Smooth muscle cell (in vitro differentiated cells): ENCODE data around the gene AIFM1. TPM values are rescaled to one million over a fixed set of nuclear protein-coding genes. Genes with fewer than 3 reads are reported as not detected.

Experiments used
- DNase-seq: peaks from one replicate; lab custom pipeline; 2025; ENCODE audit not compliant: unreplicated experiment; lab: John Stamatoyannopoulos, UW
- H2AFZ ChIP-seq: fragments of 200-600 bp; sonication (generic); 2 replicates; pipeline ENCODE4 v1.6.0; 2016; ENCODE audit warnings: antibody characterized with exemption, low read depth, mild to moderate bottlenecking
- H3F3A ChIP-seq: fragments of 200-600 bp; sonication (generic); 2 replicates; pipeline ENCODE4 v1.6.0; 2017; ENCODE audit warnings: antibody characterized with exemption, low read depth
- H3K27ac ChIP-seq: fragments of 200-600 bp; sonication (generic); 2 replicates; pipeline ENCODE4 v1.5.1; 2016; ENCODE audit warnings: low read depth, mild to moderate bottlenecking
- H3K27me3 ChIP-seq: fragments of 200-600 bp; sonication (generic); 2 replicates; pipeline ENCODE4 v1.6.1; 2016; ENCODE audit warnings: low read depth, mild to moderate bottlenecking
- H3K36me3 ChIP-seq: fragments of 200-600 bp; sonication (generic); 2 replicates; pipeline ENCODE4 v1.5.1; 2016; ENCODE audit warnings: low read depth
- H3K4me1 ChIP-seq: fragments of 200-600 bp; sonication (generic); 2 replicates; pipeline ENCODE4 v1.5.1; 2016; ENCODE audit warnings: low read depth
- H3K4me2 ChIP-seq: fragments of 200-600 bp; sonication (generic); 2 replicates; pipeline ENCODE4 v1.6.0; 2016; ENCODE audit warnings: mild to moderate bottlenecking
- H3K4me3 ChIP-seq: fragments of 200-600 bp; sonication (generic); 2 replicates; pipeline ENCODE4 v1.5.1; 2016; ENCODE audit warnings: mild to moderate bottlenecking
- H3K79me2 ChIP-seq: fragments of 200-600 bp; sonication (generic); 2 replicates; pipeline ENCODE4 v1.6.0; 2016; ENCODE audit warnings: low read depth, mild to moderate bottlenecking
- H3K9ac ChIP-seq: fragments of 200-600 bp; sonication (generic); 2 replicates; pipeline ENCODE4 v1.6.0; 2016; ENCODE audit warnings: low read depth
- H3K9me3 ChIP-seq: fragments of 200-600 bp; sonication (generic); replicated peaks from 2 replicates; pipeline ENCODE4 v1.5.1; 2016; ENCODE audit warnings: low read depth
- H4K20me1 ChIP-seq: fragments of 200-600 bp; sonication (generic); 2 replicates; pipeline ENCODE4 v1.6.0; 2016; ENCODE audit warnings: low read depth
- CTCF ChIP-seq: fragments of 200-600 bp; sonication (generic); IDR thresholded peaks from 2 replicates; pipeline ENCODE4 v1.5.1; 2017; ENCODE audit warnings: borderline replicate concordance, mild to moderate bottlenecking, antibody characterized with exemption; ENCODE audit not compliant: insufficient read depth, poor library complexity, severe bottlenecking
- WGBS: methylation state at CpG from one replicate; pipeline ENCODE4 v1.1.7; 2016; ENCODE audit warnings: low lambda C conversion rate; 5-methylcytosine and 5-hydroxymethylcytosine counted together
- polyA plus RNA-seq: library from polyadenylated mRNA; unstranded; fragments of >200 nt; fragmentation: Nextera tagmentation; extraction: Ambion mirVana; gene quantifications from 2 replicates; pipeline ENCODE4 v1.2.1, GENCODE V29; 2016
- total RNA-seq: library from RNA; depleted of rRNA; stranded (reverse); fragments of >200 nt; gene quantifications from 2 replicates; pipeline ENCODE4 v1.2.3, GENCODE V29; 2014

AIFM1 gene
- total and polyA plus RNA-seq, 2 experiments from 2014 or later: 35.8 to 39.0 TPM

GRCh38 chrX:130086447-130087206, 79.0 kb downstream of the AIFM1 start:
- Histone ChIP-seq H3K4me2 (no peak overlapping the region), H3F3A (no peaks in the 10 kb centered on the region), H3K27me3 (no peaks in the 10 kb centered on the region), H2AFZ (no peak overlapping the region), H3K79me2 (no peaks in the 10 kb centered on the region), H3K36me3 (no peaks in the 10 kb centered on the region), H4K20me1 (peaks cover 48% of the 10 kb centered on the region), H3K4me3 (no peak overlapping the region), H3K9ac (no peak overlapping the region), H3K4me1 (no peaks in the 10 kb centered on the region), H3K9me3 (no peaks in the 10 kb centered on the region), H3K27ac (no peak overlapping the region)
- no peak for TF ChIP-seq CTCF
- no peak for DNase-seq
- 83% methylated on average over 13 of the region's 13 CpGs for WGBS

GRCh38 chrX:130085551-130086446, 79.8 kb downstream of the AIFM1 start:
- Histone ChIP-seq H2AFZ (no peak overlapping the region), H3K27me3 (no peaks in the 10 kb centered on the region), H3K4me3 (no peak overlapping the region), H4K20me1 (peaks cover 49% of the 10 kb centered on the region), H3F3A (no peaks in the 10 kb centered on the region), H3K27ac (no peak overlapping the region), H3K36me3 (no peaks in the 10 kb centered on the region), H3K9ac (no peak overlapping the region), H3K79me2 (no peaks in the 10 kb centered on the region), H3K4me1 (no peaks in the 10 kb centered on the region), H3K9me3 (no peaks in the 10 kb centered on the region), H3K4me2 (no peak overlapping the region)
- no peak for TF ChIP-seq CTCF
- DNase-seq: no peak
- 78% methylated on average over 11 of the region's 11 CpGs for WGBS

GRCh38 chrX:130084631-130085237, 80.9 kb downstream of the AIFM1 start:
- DNase-seq: no peak
- Histone ChIP-seq H3K27me3 (no peaks in the 10 kb centered on the region), H3K79me2 (no peaks in the 10 kb centered on the region), H4K20me1 (peaks cover 46% of the 10 kb centered on the region), H3F3A (no peaks in the 10 kb centered on the region), H3K9me3 (no peaks in the 10 kb centered on the region), H2AFZ (no peak overlapping the region), H3K9ac (no peak overlapping the region), H3K36me3 (no peaks in the 10 kb centered on the region), H3K4me3 (no peak overlapping the region), H3K27ac (no peak overlapping the region), H3K4me1 (no peaks in the 10 kb centered on the region), H3K4me2 (no peak overlapping the region)
- 80% methylated on average over 9 of the region's 9 CpGs for WGBS
- no peak for TF ChIP-seq CTCF
